Endodermal cell (in vitro differentiated cells): ENCODE results near the gene ITGAD. TPM values are rescaled to one million over a fixed set of nuclear protein-coding genes. Genes with fewer than 3 reads are reported as not detected.

Experiments
- DNase-seq: peaks from one replicate; pipeline ENCODE4 v3.0.0-alpha.2; 2017
- H3K27ac ChIP-seq: 2 replicates; pipeline ENCODE4 v1.5.1; 2013; ENCODE audit warnings: mild to moderate bottlenecking, low read depth, low read length, moderate library complexity
- H3K27me3 ChIP-seq: 2 replicates; pipeline ENCODE4 v1.6.1; 2013; ENCODE audit warnings: mild to moderate bottlenecking, low read length, moderate library complexity; ENCODE audit not compliant: insufficient read depth, control insufficient read depth, poor library complexity, severe bottlenecking
- H3K36me3 ChIP-seq: 2 replicates; pipeline ENCODE4 v1.7.0; 2013; ENCODE audit warnings: mild to moderate bottlenecking, low read length, moderate library complexity; ENCODE audit not compliant: control insufficient read depth, insufficient read depth
- H3K4me1 ChIP-seq: one replicate; pipeline ENCODE4 v1.7.0; 2013; ENCODE audit warnings: low read length; ENCODE audit not compliant: control insufficient read depth, insufficient read depth
- H3K4me3 ChIP-seq: 2 replicates; pipeline ENCODE4 v1.5.1; 2013; ENCODE audit warnings: mild to moderate bottlenecking, low read length, moderate library complexity
- H3K9ac ChIP-seq: 2 replicates; pipeline ENCODE4 v1.6.1; 2013; ENCODE audit warnings: mild to moderate bottlenecking, low read length, moderate library complexity; ENCODE audit not compliant: poor library complexity, severe bottlenecking; ENCODE audit errors: extremely low read depth
- H3K9me3 ChIP-seq: 2 replicates; pipeline ENCODE4 v1.6.1; 2013; ENCODE audit warnings: mild to moderate bottlenecking, low read length, moderate library complexity; ENCODE audit not compliant: control insufficient read depth
- H3K27ac Mint-ChIP-seq: 2 replicates; pipeline ENCODE4 v1.8.0; 2020; ENCODE audit warnings: mixed read lengths
- H3K27me3 Mint-ChIP-seq: 2 replicates; pipeline ENCODE4 v1.8.0; 2021; ENCODE audit warnings: mild to moderate bottlenecking, mixed read lengths; ENCODE audit not compliant: insufficient read depth
- H3K36me3 Mint-ChIP-seq: 2 replicates; pipeline ENCODE4 v1.8.0; 2020; ENCODE audit warnings: low read depth, mixed read lengths
- H3K4me1 Mint-ChIP-seq: 2 replicates; pipeline ENCODE4 v1.8.0; 2020; ENCODE audit warnings: mixed read lengths
- H3K4me3 Mint-ChIP-seq: 2 replicates; pipeline ENCODE4 v1.8.0; 2020; ENCODE audit warnings: mild to moderate bottlenecking, moderate library complexity, mixed read lengths
- H3K9me3 Mint-ChIP-seq: 2 replicates; pipeline ENCODE4 v1.8.0; 2020; ENCODE audit warnings: mild to moderate bottlenecking, mixed read lengths
- WGBS, 2 experiments: methylation state at CpG; one replicate each; pipeline versions ENCODE4 v1.1.5 to v1.1.7; 2013; ENCODE audit warnings: missing lambda C conversion rate in 2 of 2, mixed read lengths in 1 of 2; ENCODE audit not compliant: insufficient coverage in 1 of 2, insufficient read length in 1 of 2; 5-methylcytosine and 5-hydroxymethylcytosine counted together
- long read RNA-seq, 4 experiments: library from polyadenylated mRNA in 2 of 4; library from RNA in 1 of 4; library from capped mRNA in 1 of 4; stranded (forward) in 3 of 4; unstranded in 1 of 4; transcript quantifications; one replicate each; pipeline ENCODE4 v2.0.0, GENCODE V29; 2020 to 2021; ENCODE audit warnings: inconsistent platforms in 1 of 4
- polyA plus RNA-seq, 2 experiments: library from polyadenylated mRNA; stranded (reverse); fragments of 50-300 nt; gene quantifications; one replicate each; pipeline ENCODE4 v1.2.3, GENCODE V29; 2013
- total RNA-seq, 2 donors: library from RNA; stranded (reverse); fragmentation: NEBNext Ultra II Directional in 1 of 2; extraction: Animal tissue kit (Norgen Biotek cat#: 25700) in 1 of 2; gene quantifications; 2 replicates in 1 of 2; 3 replicates in 1 of 2; pipeline ENCODE4 v1.2.1, GENCODE V29; 2021
- TF ChIP-seq, protein P1 (sequence below): fragments of 200-600 bp; sonication (generic); conservative IDR thresholded peaks from 2 replicates; pipeline ENCODE4 v1.5.0; 2021; ENCODE audit warnings: antibody characterized with exemption, mild to moderate bottlenecking

ITGAD gene
- total RNA-seq, result not detected
- polyA plus RNA-seq (2013, experiment 1 of 2), result not detected
- not detected for polyA plus RNA-seq (2013, experiment 2 of 2)
- long read RNA-seq, experiment 1, result 0 reads
- long read RNA-seq, experiment 2, result 0 reads
- long read RNA-seq, experiment 3, result 0 reads
- long read RNA-seq, experiment 4, result 0 reads

DNA sequence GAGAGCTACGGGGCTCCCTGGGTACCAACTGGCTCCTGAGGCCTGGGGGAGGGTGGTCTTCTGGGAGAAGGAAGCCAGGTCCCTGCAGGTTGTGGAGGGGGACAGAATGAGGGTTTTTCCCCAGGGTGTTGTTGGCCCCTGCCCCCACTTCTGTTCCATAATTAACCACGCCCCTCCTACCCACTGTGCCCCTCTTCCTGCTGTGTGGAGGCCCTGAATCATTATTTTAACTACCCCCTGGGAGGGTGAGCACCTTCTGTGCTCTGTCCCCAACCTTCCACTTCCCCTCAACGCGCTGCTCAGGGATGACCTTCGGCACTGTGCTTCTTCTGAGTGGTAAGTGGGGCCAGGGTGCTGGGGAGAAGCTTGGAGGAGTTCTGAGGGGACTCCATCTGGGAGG is at the start of gene ITGAD:
Gene ITGAD, plus strand, starts transcription at position 280 of the 400 bp plus-strand sequence. Its CDS starts 26 bp downstream, at position 306.
- no peak within 1 kb of the TSS for H3K4me3 ChIP-seq
- H3K4me1 ChIP-seq, result no peaks in the 10 kb centered on the region
- H3K9me3 Mint-ChIP-seq, result no peaks in the 10 kb centered on the region
- no peak for DNase-seq
- H3K36me3 Mint-ChIP-seq, result no peaks in the 10 kb centered on the region
- H3K27ac ChIP-seq, result no peak within 1 kb of the TSS
- H3K36me3 ChIP-seq, result no peaks in the 10 kb centered on the region
- H3K9me3 ChIP-seq, result no peaks in the 10 kb centered on the region
- no peak within 1 kb of the TSS for H3K9ac ChIP-seq
- H3K4me1 Mint-ChIP-seq, result peaks cover 4% of the 10 kb centered on the region
- H3K27ac Mint-ChIP-seq, result no peak within 1 kb of the TSS
- no peak within 1 kb of the TSS for H3K4me3 Mint-ChIP-seq
- H3K27me3 Mint-ChIP-seq, result peaks cover 5% of the 10 kb centered on the region
- H3K27me3 ChIP-seq, result no peaks in the 10 kb centered on the region
- TF ChIP-seq, protein P1, sequence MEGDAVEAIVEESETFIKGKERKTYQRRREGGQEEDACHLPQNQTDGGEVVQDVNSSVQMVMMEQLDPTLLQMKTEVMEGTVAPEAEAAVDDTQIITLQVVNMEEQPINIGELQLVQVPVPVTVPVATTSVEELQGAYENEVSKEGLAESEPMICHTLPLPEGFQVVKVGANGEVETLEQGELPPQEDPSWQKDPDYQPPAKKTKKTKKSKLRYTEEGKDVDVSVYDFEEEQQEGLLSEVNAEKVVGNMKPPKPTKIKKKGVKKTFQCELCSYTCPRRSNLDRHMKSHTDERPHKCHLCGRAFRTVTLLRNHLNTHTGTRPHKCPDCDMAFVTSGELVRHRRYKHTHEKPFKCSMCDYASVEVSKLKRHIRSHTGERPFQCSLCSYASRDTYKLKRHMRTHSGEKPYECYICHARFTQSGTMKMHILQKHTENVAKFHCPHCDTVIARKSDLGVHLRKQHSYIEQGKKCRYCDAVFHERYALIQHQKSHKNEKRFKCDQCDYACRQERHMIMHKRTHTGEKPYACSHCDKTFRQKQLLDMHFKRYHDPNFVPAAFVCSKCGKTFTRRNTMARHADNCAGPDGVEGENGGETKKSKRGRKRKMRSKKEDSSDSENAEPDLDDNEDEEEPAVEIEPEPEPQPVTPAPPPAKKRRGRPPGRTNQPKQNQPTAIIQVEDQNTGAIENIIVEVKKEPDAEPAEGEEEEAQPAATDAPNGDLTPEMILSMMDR, result no peak
- WGBS, 2 experiments, result 79 to 90% methylated on average over 4 to 5 of the region's 5 CpGs

DNA sequence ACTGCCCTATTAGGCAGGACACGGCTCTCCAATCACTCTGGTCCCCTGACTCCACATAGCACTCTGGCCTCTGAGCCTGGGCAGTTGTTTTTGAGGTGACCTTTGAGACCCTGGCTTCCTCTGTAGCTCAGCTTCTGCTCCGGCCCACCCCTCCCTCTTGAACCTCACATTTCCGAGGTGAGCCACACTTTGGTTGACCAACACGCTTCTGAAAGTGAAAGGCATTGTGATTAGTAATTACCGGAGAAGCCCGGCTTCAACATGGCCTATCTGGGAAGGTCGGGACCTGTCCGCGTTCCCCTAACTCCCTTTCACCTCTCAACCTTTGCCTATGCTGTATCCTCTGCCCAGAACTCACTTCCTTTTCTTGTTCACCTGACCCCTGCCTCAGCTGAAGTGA is 48.4 kb upstream of the ITGAD start:
- peaks cover 2% of the 10 kb centered on the region for H3K9me3 Mint-ChIP-seq
- Histone ChIP-seq H3K27ac (no peak overlapping the region), H3K4me3 (no peak overlapping the region), H3K4me1 (no peaks in the 10 kb centered on the region), H3K9me3 (no peaks in the 10 kb centered on the region), H3K36me3 (no peaks in the 10 kb centered on the region), H3K27me3 (no peaks in the 10 kb centered on the region), H3K9ac (no peak overlapping the region)
- no peak overlapping the region for H3K27ac Mint-ChIP-seq
- DNase-seq, result no peak
- 90 to 94% methylated on average over 6 to 9 of the region's 9 CpGs for WGBS, 2 experiments
- peaks cover 13% of the 10 kb centered on the region for H3K27me3 Mint-ChIP-seq
- H3K36me3 Mint-ChIP-seq, result no peaks in the 10 kb centered on the region
- H3K4me3 Mint-ChIP-seq, result no peak overlapping the region
- H3K4me1 Mint-ChIP-seq, result no peaks in the 10 kb centered on the region
- TF ChIP-seq, protein P1, result no peak

DNA sequence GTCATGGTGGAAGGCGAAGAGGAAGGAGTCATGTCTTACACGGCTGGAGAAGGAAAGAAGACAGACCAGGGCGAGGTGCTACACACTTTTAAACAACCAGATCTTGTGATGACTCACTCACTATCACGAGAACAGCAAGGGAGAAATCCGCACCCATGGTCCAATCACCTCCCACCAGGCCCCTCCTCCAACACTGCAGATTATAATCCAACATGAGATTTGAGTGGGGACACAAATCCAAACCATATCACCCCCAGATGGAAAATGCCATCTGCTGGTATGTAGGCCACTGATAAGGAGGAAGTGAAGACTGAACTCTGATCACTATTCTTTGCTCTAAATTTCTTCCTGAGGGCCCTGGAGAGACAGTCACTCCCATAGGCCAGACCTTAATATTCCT is 45.7 kb upstream of the ITGAD start:
- Mint-ChIP-seq H3K27ac (no peak overlapping the region), H3K36me3 (no peaks in the 10 kb centered on the region)
- WGBS, 2 experiments, result 89 to 90% methylated on average over 5 of the region's 5 CpGs

More for the DNA sequence above, 45.7 kb upstream of the ITGAD start:
- no peak overlapping the region for H3K4me3 Mint-ChIP-seq
- peaks cover 4% of the 10 kb centered on the region for H3K27me3 ChIP-seq
- TF ChIP-seq, protein P1, result no peak
- H3K9ac ChIP-seq, result no peak overlapping the region
- H3K36me3 ChIP-seq, result no peaks in the 10 kb centered on the region
- no peak overlapping the region for H3K4me3 ChIP-seq
- peaks cover 2% of the 10 kb centered on the region for H3K9me3 Mint-ChIP-seq
- no peaks in the 10 kb centered on the region for H3K9me3 ChIP-seq
- H3K4me1 Mint-ChIP-seq, result no peaks in the 10 kb centered on the region
- no peak overlapping the region for H3K27ac ChIP-seq
- no peak for DNase-seq
- no peaks in the 10 kb centered on the region for H3K4me1 ChIP-seq
- H3K27me3 Mint-ChIP-seq, result peaks cover 15% of the 10 kb centered on the region
